MM.1S (cell line): ENCODE data around the gene TRAT1.

ENCODE experiments used
- DNase-seq: peaks from one replicate; pipeline ENCODE4 v3.0.0-alpha.2; 2015
- H2AFZ ChIP-seq: fragments of 300-600 bp; sonication (generic); 2 replicates; pipeline ENCODE4 v1.6.0; 2016; ENCODE audit warnings: antibody characterized with exemption, low read length
- H3F3A ChIP-seq: fragments of 300-600 bp; sonication (generic); 2 replicates; pipeline ENCODE4 v1.6.1; 2016; ENCODE audit warnings: mild to moderate bottlenecking, antibody characterized with exemption, low read length, moderate library complexity, mixed read lengths; ENCODE audit not compliant: insufficient read depth
- H3K27ac ChIP-seq: fragments of 300-600 bp; sonication (generic); 2 replicates; pipeline ENCODE4 v1.5.1; 2016; ENCODE audit warnings: mild to moderate bottlenecking, low read length
- H3K27me3 ChIP-seq: fragments of 300-600 bp; sonication (generic); replicated peaks from 2 replicates; pipeline ENCODE4 v1.6.0; 2016; ENCODE audit warnings: low read length; ENCODE audit not compliant: insufficient read depth
- H3K36me3 ChIP-seq: fragments of 300-600 bp; sonication (generic); replicated peaks from 2 replicates; pipeline ENCODE4 v1.6.1; 2016; ENCODE audit warnings: mild to moderate bottlenecking, low read length, mixed read lengths; ENCODE audit not compliant: insufficient read depth
- H3K4me1 ChIP-seq: fragments of 300-600 bp; sonication (generic); 2 replicates; pipeline ENCODE4 v1.6.1; 2016; ENCODE audit warnings: low read length, mixed read lengths
- H3K4me2 ChIP-seq: fragments of 300-600 bp; sonication (generic); 2 replicates; pipeline ENCODE4 v1.6.0; 2016; ENCODE audit warnings: low read depth, low read length
- H3K4me3 ChIP-seq: fragments of 300-600 bp; sonication (generic); 2 replicates; pipeline ENCODE4 v1.5.1; 2016; ENCODE audit warnings: low read length, mixed read lengths
- H3K79me2 ChIP-seq: fragments of 300-600 bp; sonication (generic); 2 replicates; pipeline ENCODE4 v1.6.1; 2016; ENCODE audit warnings: mixed run types, low read length, mixed read lengths
- H3K9ac ChIP-seq: fragments of 300-600 bp; sonication (generic); 2 replicates; pipeline ENCODE4 v1.6.1; 2016; ENCODE audit warnings: low read length, mixed read lengths
- H3K9me2 ChIP-seq: fragments of 300-600 bp; sonication (generic); replicated peaks from 2 replicates; pipeline ENCODE4 v1.6.1; 2016; ENCODE audit warnings: mild to moderate bottlenecking, low read length, mixed read lengths; ENCODE audit not compliant: insufficient read depth
- H3K9me3 ChIP-seq: fragments of 300-600 bp; sonication (generic); replicated peaks from 2 replicates; pipeline ENCODE4 v1.6.1; 2016; ENCODE audit warnings: mild to moderate bottlenecking, low read length, mixed read lengths; ENCODE audit not compliant: insufficient read depth
- H4K20me1 ChIP-seq: fragments of 300-600 bp; sonication (generic); 2 replicates; pipeline ENCODE4 v1.6.1; 2016; ENCODE audit warnings: mild to moderate bottlenecking, low read length, moderate library complexity, mixed read lengths; ENCODE audit not compliant: insufficient read depth
- CTCF ChIP-seq: fragments of 300-600 bp; sonication (generic); IDR thresholded peaks from 2 replicates; pipeline ENCODE4 v1.5.1; 2016; ENCODE audit warnings: antibody characterized with exemption, low read length, mixed read lengths
- EZH2 ChIP-seq: fragments of 300-600 bp; sonication (generic); optimal IDR thresholded peaks from 2 replicates; pipeline ENCODE3; 2017; ENCODE audit warnings: low read depth, mild to moderate bottlenecking, antibody characterized with exemption, low read length, mixed read lengths
- EZH2phosphoT487 ChIP-seq: fragments of 300-600 bp; sonication (generic); IDR thresholded peaks from 2 replicates; pipeline ENCODE4 v1.6.1; 2018; ENCODE audit warnings: antibody characterized with exemption, low read length

TRAT1 gene

GRCh38 chr3:108826309-108827187 lies 4.0 kb downstream of the TRAT1 start:
- DNase-seq: no peak
- Histone ChIP-seq H3K9me2 (no peaks in the 10 kb centered on the region), H3K4me2 (no peak overlapping the region), H3K4me3 (no peak overlapping the region), H3K9me3 (no peaks in the 10 kb centered on the region), H3K9ac (no peak overlapping the region), H3K27me3 (no peaks in the 10 kb centered on the region), H3K27ac (no peak overlapping the region), H3K36me3 (no peaks in the 10 kb centered on the region; the same call in 1 of the 2 replicates), H3F3A (peaks cover 13% of the 10 kb centered on the region; the same call in 1 of the 2 replicates), H3K79me2 (peaks cover 48% of the 10 kb centered on the region), H2AFZ (no peak overlapping the region), H4K20me1 (no peaks in the 10 kb centered on the region), H3K4me1 (peaks cover 14% of the 10 kb centered on the region)
- TF ChIP-seq EZH2phosphoT487: no peak
- no peak for TF ChIP-seq EZH2
- no peak for TF ChIP-seq CTCF

DNA sequence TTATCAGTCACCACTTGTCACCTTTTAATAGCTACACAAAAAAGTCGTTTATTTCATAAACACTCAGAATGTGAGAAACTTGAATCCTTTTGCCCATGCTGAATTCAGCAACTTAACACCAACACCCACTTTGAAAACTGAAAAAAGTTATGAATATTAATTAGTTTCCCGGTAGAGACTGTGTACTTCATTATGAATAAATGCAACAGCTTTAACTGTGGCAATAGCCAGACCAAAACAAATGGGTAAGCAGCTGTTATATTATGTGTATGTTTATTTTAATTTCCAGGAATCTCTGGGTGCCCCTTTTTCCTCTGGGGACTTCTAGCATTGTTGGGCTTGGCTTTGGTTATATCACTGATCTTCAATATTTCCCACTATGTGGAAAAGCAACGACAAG lies 7.8 kb downstream of the TRAT1 start:
- peaks cover 26% of the 10 kb centered on the region for H3K79me2 ChIP-seq
- no peaks in the 10 kb centered on the region for H3K9me3 ChIP-seq
- H3K36me3 ChIP-seq: no peaks in the 10 kb centered on the region; the same call in 1 of the 2 replicates
- H3K4me3 ChIP-seq: no peak overlapping the region
- no peak overlapping the region for H2AFZ ChIP-seq
- no peaks in the 10 kb centered on the region for H3K27me3 ChIP-seq
- no peaks in the 10 kb centered on the region for H3K4me1 ChIP-seq
- H3K9me2 ChIP-seq: no peaks in the 10 kb centered on the region
- no peaks in the 10 kb centered on the region for H3F3A ChIP-seq
- no peak overlapping the region for H3K27ac ChIP-seq
- H4K20me1 ChIP-seq: no peaks in the 10 kb centered on the region
- H3K4me2 ChIP-seq: no peak overlapping the region
- TF ChIP-seq EZH2phosphoT487: no peak
- TF ChIP-seq EZH2: no peak
- TF ChIP-seq CTCF: no peak
- no peak overlapping the region for H3K9ac ChIP-seq
- no peak for DNase-seq

DNA sequence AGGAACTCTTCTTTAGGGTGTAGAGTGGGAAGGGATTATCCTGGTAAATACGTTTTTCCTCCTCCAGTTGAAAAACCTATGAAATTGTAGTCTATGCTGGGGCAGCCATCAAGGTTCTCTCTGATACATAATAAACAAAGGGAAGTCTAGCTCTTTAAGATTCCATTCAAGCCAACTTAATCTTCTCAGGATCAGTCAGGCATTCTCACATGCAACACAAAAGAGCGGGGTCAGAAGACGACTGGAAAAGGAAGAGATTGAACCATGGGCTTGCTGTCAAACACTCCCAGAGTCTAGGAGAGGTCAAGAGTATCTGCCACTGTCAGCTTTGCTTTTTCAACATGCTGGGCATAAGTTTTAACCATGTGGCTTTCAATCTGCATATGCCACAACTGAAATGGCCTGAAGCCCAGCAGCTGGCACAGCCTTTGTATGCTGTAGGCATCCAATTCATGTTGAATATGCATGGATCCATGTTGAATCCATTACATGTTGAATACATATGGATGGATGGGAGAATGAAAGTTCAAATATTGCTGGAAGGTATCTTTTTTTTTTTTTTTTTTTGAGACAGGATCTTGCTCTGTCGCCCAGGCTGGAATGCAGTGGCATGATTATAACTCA lies 8.5 kb downstream of the TRAT1 start:
- Histone ChIP-seq H3K27ac (no peak overlapping the region), H4K20me1 (no peaks in the 10 kb centered on the region), H2AFZ (no peak overlapping the region), H3K4me1 (no peaks in the 10 kb centered on the region), H3K9me3 (no peaks in the 10 kb centered on the region), H3K4me3 (no peak overlapping the region), H3K4me2 (no peak overlapping the region), H3K36me3 (no peaks in the 10 kb centered on the region; the same call in 1 of the 2 replicates), H3K9ac (no peak overlapping the region), H3K79me2 (peaks cover 19% of the 10 kb centered on the region), H3F3A (no peaks in the 10 kb centered on the region), H3K27me3 (no peaks in the 10 kb centered on the region), H3K9me2 (no peaks in the 10 kb centered on the region)
- no peak for DNase-seq
- TF ChIP-seq CTCF (no peak), EZH2 (no peak), EZH2phosphoT487 (no peak)
